Tibial nerve (tissue), 4 donors: ENCODE measurements around the gene MTUS2.

Experiments
- CTCF ChIP-seq, 5 experiments: fragments of 200-600 bp in 3 of 5; fragments of 450-650 bp in 2 of 5; sonication (generic) in 3 of 5; IDR thresholded peaks; one replicate each; pipeline ENCODE4 v1.5.1; 2016 to 2019; ENCODE audit warnings: antibody characterized with exemption in 5 of 5, mild to moderate bottlenecking in 3 of 5, moderate library complexity in 2 of 5
- EP300 ChIP-seq, 2 donors: sonication (generic); formaldehyde crosslinking; IDR thresholded peaks; one replicate each; pipeline ENCODE4 v1.6.1; 2017; ENCODE audit warnings: antibody characterized with exemption in 2 of 2, mild to moderate bottlenecking in 1 of 2

GRCh38 chr13:29382021-29382420 lies 561.9 kb downstream of the MTUS2 start:
- TF ChIP-seq CTCF (IDR thresholded peaks at IDR 0.05) = no peak
- no peak for TF ChIP-seq EP300 (IDR thresholded peaks at IDR 0.05)
